ENCODE measurements around the gene RBFOX2. TPM values are rescaled to one million over a fixed set of nuclear protein-coding genes. Genes with fewer than 3 reads are reported as not detected.

Gene RBFOX2
- polyA plus RNA-seq, 1 of the 3 experiments (the other 2 are of a cell fraction), result 115 TPM

DNA sequence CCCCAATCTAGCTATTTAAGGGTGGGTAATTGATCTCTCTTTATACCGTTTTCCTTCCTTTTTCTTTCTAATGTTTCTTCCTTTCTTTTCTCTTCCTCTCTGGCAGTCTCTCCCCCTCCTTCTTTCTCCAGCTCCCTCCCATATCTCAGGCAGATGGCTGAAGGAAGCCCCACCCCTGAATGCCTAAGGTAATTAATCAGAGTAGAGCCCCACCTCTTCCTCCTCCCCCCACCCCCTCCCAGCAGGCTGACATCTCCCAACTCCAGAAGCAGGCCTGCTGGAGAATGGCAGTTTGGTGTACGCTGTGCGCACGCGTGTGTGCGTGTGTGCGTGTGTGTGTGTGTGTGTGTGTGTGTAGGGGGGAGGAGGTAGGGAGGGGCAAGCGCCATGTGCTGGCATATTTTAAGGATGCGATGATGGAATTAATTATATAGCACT is 188.3 kb downstream of the RBFOX2 start:
- Histone ChIP-seq H3K4me3 (ENCODE audit: low read depth in 2 of 2, low read length in 1 of 2) (peak overlapping the region; percentile 69), H3K9me3 (no peaks in the 10 kb centered on the region), H2AFZ (ENCODE audit: low read depth) (no peak overlapping the region), H3K27ac (ENCODE audit: low read depth in 2 of 2, low read length in 1 of 2) (peak overlapping the region; percentile 80 to 97), H3K4me2 (peak overlapping the region; percentile 80), H3K36me3 (replicated peaks in 1 of 2; ENCODE audit: control insufficient read depth in 1 of 2, insufficient read depth in 2 of 2, low read length in 1 of 2) (no peaks in the 10 kb centered on the region), H4K20me1 (ENCODE audit: insufficient read depth) (peaks cover 36% of the 10 kb centered on the region), H3K9ac (peak overlapping the region; percentile 76), H3K4me1 (ENCODE audit: control insufficient read depth in 1 of 2, insufficient read depth in 2 of 2, low read depth in 1 of 2, low read length in 1 of 2) (peaks cover 5 to 47% of the 10 kb centered on the region in 2 experiments; a peak in 3 of 4 replicates), H3K9me2 (no peaks in the 10 kb centered on the region), H3K79me2 (ENCODE audit: insufficient read depth) (peaks cover 79% of the 10 kb centered on the region), H3K27me3 (ENCODE audit: insufficient read depth) (no peaks in the 10 kb centered on the region), H3F3A (replicated peaks; ENCODE audit: insufficient read depth) (peaks cover 32% of the 10 kb centered on the region)
- peak; percentile 81 for DNase-seq
- TF ChIP-seq RCOR1 (IDR thresholded peaks at IDR 0.05; ENCODE audit: low read length), result peak; percentile 74; the same call in 1 of the 2 replicates
- peak; percentile 38 to 72; a peak in 3 of 4 replicates for TF ChIP-seq EP300 (IDR thresholded peaks at IDR 0.05; ENCODE audit: borderline replicate concordance in 1 of 2, low read depth in 1 of 2, low read length in 1 of 2)
- TF ChIP-seq, protein P1, sequence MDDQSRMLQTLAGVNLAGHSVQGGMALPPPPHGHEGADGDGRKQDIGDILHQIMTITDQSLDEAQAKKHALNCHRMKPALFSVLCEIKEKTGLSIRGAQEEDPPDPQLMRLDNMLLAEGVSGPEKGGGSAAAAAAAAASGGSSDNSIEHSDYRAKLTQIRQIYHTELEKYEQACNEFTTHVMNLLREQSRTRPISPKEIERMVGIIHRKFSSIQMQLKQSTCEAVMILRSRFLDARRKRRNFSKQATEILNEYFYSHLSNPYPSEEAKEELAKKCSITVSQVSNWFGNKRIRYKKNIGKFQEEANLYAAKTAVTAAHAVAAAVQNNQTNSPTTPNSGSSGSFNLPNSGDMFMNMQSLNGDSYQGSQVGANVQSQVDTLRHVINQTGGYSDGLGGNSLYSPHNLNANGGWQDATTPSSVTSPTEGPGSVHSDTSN (IDR thresholded peaks at IDR 0.05), result peak; percentile 95
- TF ChIP-seq POLR2AphosphoS5 (IDR thresholded peaks at IDR 0.05; ENCODE audit: low read depth, low read length), result peak; percentile 61; the same call in 1 of the 2 replicates
- TF ChIP-seq SMC3 (IDR thresholded peaks at IDR 0.05; ENCODE audit: low read depth, low read length), result peak; percentile 12; the same call in 1 of the 2 replicates
- no peak for TF ChIP-seq MEF2A (IDR thresholded peaks at IDR 0.05; ENCODE audit: borderline replicate concordance, low read depth)
- TF ChIP-seq, protein P2, sequence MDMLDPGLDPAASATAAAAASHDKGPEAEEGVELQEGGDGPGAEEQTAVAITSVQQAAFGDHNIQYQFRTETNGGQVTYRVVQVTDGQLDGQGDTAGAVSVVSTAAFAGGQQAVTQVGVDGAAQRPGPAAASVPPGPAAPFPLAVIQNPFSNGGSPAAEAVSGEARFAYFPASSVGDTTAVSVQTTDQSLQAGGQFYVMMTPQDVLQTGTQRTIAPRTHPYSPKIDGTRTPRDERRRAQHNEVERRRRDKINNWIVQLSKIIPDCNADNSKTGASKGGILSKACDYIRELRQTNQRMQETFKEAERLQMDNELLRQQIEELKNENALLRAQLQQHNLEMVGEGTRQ (IDR thresholded peaks at IDR 0.05; ENCODE audit: borderline replicate concordance, low read depth, low read length), result no peak
- TF ChIP-seq GATA2 (CRISPR knock-in tag; IDR thresholded peaks at IDR 0.05), result no peak
- TF ChIP-seq CHD2 (IDR thresholded peaks at IDR 0.05; ENCODE audit: low read length, partially characterized antibody), result peak; percentile 85
- no peak; the same call in 1 of the 2 replicates for TF ChIP-seq GABPA (IDR thresholded peaks at IDR 0.05; ENCODE audit: low read depth)
- TF ChIP-seq, protein P3, sequence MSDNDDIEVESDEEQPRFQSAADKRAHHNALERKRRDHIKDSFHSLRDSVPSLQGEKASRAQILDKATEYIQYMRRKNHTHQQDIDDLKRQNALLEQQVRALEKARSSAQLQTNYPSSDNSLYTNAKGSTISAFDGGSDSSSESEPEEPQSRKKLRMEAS (IDR thresholded peaks at IDR 0.05; ENCODE audit: low read depth), result peak; percentile 95
- no peak; the same call in 1 of the 2 replicates for TF ChIP-seq FOSL2 (IDR thresholded peaks at IDR 0.05; ENCODE audit: borderline replicate concordance, low read depth)
- TF ChIP-seq RXRA (IDR thresholded peaks at IDR 0.05; ENCODE audit: borderline replicate concordance, low read depth), result no peak
- TF ChIP-seq SIN3A (IDR thresholded peaks at IDR 0.05; ENCODE audit: borderline replicate concordance, low read depth, low read length), result peak; percentile 89
- TF ChIP-seq NRF1 (IDR thresholded peaks at IDR 0.05; ENCODE audit: low read depth, low read length), result peak; percentile 83
- no peak for TF ChIP-seq YY1 (IDR thresholded peaks at IDR 0.05; ENCODE audit: low read depth)
- peak; percentile 36 for TF ChIP-seq JUND (IDR thresholded peaks at IDR 0.05)
- peak; percentile 3; the same call in 1 of the 2 replicates for TF ChIP-seq RAD21 (IDR thresholded peaks at IDR 0.05; ENCODE audit: low read length)
- TF ChIP-seq, protein P4, sequence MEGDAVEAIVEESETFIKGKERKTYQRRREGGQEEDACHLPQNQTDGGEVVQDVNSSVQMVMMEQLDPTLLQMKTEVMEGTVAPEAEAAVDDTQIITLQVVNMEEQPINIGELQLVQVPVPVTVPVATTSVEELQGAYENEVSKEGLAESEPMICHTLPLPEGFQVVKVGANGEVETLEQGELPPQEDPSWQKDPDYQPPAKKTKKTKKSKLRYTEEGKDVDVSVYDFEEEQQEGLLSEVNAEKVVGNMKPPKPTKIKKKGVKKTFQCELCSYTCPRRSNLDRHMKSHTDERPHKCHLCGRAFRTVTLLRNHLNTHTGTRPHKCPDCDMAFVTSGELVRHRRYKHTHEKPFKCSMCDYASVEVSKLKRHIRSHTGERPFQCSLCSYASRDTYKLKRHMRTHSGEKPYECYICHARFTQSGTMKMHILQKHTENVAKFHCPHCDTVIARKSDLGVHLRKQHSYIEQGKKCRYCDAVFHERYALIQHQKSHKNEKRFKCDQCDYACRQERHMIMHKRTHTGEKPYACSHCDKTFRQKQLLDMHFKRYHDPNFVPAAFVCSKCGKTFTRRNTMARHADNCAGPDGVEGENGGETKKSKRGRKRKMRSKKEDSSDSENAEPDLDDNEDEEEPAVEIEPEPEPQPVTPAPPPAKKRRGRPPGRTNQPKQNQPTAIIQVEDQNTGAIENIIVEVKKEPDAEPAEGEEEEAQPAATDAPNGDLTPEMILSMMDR (IDR thresholded peaks at IDR 0.05), result no peak
- TF ChIP-seq, protein P5, sequence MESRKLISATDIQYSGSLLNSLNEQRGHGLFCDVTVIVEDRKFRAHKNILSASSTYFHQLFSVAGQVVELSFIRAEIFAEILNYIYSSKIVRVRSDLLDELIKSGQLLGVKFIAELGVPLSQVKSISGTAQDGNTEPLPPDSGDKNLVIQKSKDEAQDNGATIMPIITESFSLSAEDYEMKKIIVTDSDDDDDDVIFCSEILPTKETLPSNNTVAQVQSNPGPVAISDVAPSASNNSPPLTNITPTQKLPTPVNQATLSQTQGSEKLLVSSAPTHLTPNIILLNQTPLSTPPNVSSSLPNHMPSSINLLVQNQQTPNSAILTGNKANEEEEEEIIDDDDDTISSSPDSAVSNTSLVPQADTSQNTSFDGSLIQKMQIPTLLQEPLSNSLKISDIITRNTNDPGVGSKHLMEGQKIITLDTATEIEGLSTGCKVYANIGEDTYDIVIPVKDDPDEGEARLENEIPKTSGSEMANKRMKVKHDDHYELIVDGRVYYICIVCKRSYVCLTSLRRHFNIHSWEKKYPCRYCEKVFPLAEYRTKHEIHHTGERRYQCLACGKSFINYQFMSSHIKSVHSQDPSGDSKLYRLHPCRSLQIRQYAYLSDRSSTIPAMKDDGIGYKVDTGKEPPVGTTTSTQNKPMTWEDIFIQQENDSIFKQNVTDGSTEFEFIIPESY (IDR thresholded peaks at IDR 0.05; ENCODE audit: borderline replicate concordance, low read depth), result no peak
- peak; percentile 94 for TF ChIP-seq MXI1 (IDR thresholded peaks at IDR 0.05; ENCODE audit: low read depth, low read length)
- TF ChIP-seq, protein P6, sequence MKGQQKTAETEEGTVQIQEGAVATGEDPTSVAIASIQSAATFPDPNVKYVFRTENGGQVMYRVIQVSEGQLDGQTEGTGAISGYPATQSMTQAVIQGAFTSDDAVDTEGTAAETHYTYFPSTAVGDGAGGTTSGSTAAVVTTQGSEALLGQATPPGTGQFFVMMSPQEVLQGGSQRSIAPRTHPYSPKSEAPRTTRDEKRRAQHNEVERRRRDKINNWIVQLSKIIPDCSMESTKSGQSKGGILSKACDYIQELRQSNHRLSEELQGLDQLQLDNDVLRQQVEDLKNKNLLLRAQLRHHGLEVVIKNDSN (IDR thresholded peaks at IDR 0.05; ENCODE audit: borderline replicate concordance, low read depth), result no peak
- TF ChIP-seq, protein P7, sequence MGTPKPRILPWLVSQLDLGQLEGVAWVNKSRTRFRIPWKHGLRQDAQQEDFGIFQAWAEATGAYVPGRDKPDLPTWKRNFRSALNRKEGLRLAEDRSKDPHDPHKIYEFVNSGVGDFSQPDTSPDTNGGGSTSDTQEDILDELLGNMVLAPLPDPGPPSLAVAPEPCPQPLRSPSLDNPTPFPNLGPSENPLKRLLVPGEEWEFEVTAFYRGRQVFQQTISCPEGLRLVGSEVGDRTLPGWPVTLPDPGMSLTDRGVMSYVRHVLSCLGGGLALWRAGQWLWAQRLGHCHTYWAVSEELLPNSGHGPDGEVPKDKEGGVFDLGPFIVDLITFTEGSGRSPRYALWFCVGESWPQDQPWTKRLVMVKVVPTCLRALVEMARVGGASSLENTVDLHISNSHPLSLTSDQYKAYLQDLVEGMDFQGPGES (IDR thresholded peaks at IDR 0.05; ENCODE audit: low read depth, low read length), result no peak
- peak; percentile 81 for TF ChIP-seq TCF12 (IDR thresholded peaks at IDR 0.05)
- no peak for TF ChIP-seq FOXM1 (IDR thresholded peaks at IDR 0.05; ENCODE audit: low read depth)
- TF ChIP-seq TAF1 (IDR thresholded peaks at IDR 0.05; ENCODE audit: borderline replicate concordance, low read depth, low read length), result peak; percentile 57; the same call in 1 of the 2 replicates
- TF ChIP-seq NFIC (IDR thresholded peaks at IDR 0.05; ENCODE audit: borderline replicate concordance), result no peak; the same call in 1 of the 2 replicates
- 0% methylated on average over 9 of the region's 9 CpGs for WGBS (ENCODE audit: low lambda C conversion rate)
- ChIA-PET POLR2A (interaction anchor here (0.6 to 1.5 kb wide), 3 partner anchors 74 to 195 kb away, joined by 3 to 5 read pairs (median 3); no protein-coding TSS in a partner anchor), CTCF (interaction anchor here (0.7 to 2.6 kb wide), 7 partner anchors 79 to 409 kb away, joined by 3 to 7 read pairs (median 4); no protein-coding TSS in a partner anchor)
